ENCODE measurements around the gene HCN1. TPM values are rescaled to one million over a fixed set of nuclear protein-coding genes. Genes with fewer than 3 reads are reported as not detected.

HCN1 gene
- total and polyA plus RNA-seq, 2 donors from 2014 or later = not detected

DNA sequence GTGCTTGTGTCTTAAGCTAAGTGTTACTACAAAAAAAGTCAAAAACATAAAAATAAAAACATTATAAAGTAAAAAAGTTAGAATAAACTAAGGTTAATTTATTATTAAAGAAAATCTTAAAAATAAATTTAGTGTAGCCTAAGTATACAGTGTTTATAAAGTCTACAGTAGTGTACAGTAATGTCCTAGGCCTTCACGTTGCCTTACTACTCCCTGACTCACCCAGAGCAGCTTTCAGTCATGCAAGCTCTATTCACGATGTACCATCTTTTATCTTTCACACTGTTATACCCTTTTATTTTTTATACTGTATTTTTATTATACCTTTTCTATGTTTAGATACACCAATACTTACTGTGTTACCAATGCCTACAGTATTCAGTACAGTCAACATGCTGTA, 288.1 kb downstream of the HCN1 start:
- TF ChIP-seq, protein P1, sequence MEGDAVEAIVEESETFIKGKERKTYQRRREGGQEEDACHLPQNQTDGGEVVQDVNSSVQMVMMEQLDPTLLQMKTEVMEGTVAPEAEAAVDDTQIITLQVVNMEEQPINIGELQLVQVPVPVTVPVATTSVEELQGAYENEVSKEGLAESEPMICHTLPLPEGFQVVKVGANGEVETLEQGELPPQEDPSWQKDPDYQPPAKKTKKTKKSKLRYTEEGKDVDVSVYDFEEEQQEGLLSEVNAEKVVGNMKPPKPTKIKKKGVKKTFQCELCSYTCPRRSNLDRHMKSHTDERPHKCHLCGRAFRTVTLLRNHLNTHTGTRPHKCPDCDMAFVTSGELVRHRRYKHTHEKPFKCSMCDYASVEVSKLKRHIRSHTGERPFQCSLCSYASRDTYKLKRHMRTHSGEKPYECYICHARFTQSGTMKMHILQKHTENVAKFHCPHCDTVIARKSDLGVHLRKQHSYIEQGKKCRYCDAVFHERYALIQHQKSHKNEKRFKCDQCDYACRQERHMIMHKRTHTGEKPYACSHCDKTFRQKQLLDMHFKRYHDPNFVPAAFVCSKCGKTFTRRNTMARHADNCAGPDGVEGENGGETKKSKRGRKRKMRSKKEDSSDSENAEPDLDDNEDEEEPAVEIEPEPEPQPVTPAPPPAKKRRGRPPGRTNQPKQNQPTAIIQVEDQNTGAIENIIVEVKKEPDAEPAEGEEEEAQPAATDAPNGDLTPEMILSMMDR (IDR thresholded peaks at IDR 0.05; ENCODE audit: borderline replicate concordance, extremely low read depth, insufficient read depth) = no peak
- Histone ChIP-seq H3K9me3 (ENCODE audit: control insufficient read depth in 2 of 3, insufficient read depth in 1 of 3, low read length in 3 of 3) (no peaks in the 10 kb centered on the region), H3K4me1 (ENCODE audit: control insufficient read depth in 2 of 3, insufficient read depth in 2 of 3, low read depth in 1 of 3, low read length in 3 of 3) (no peaks in the 10 kb centered on the region), H3K36me3 (ENCODE audit: control insufficient read depth in 2 of 3, insufficient read depth in 3 of 3, low read length in 3 of 3) (no peaks in the 10 kb centered on the region), H3K27ac (ENCODE audit: low read depth in 2 of 2, low read length in 2 of 2) (no peak overlapping the region), H3K9ac (ENCODE audit: low read length in 3 of 3) (no peak overlapping the region), H3K27me3 (ENCODE audit: control insufficient read depth, insufficient read depth, low read length) (no peaks in the 10 kb centered on the region), H3K4me3 (ENCODE audit: low read length in 3 of 3) (no peak overlapping the region)
- intact Hi-C loops (cut with DNase I) = no loop called here
- peak; percentile 56 for FAIRE-seq
- no peak for DNase-seq

DNA sequence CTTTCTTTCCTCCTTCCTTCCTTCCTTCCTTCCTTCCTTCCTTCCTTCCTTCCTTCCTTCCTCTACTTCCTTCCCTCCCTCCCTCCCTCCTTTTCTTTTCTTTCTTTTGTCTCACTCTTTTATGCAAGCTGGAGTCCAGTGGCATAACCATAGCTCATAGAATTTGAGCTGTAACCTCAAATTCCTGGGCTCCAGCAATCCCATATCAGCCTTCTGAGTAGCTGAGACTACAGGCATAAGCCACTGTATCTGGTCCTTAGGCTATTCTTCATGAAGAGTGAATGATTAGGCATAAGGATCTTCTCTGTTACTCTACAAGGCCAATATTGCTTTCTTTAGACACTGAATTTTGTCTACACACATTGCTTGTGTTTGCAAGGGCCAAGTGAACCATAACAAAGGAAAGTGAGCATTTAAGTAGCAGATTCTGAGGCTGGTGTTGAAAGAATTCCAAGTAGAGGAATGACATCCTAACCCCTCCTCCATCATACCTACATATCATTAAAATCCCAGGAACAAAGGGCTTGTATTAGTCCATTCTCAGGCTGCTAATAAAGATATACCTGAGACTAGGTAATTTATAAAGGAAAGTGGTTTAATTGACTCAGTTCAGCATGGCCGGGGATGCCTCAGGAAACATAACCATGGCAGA, 293.2 kb downstream of the HCN1 start:
- H3K4me1 ChIP-seq (ENCODE audit: control insufficient read depth in 2 of 3, insufficient read depth in 2 of 3, low read depth in 1 of 3, low read length in 3 of 3) = no peaks in the 10 kb centered on the region
- TF ChIP-seq, protein P1 (IDR thresholded peaks at IDR 0.05; ENCODE audit: borderline replicate concordance, extremely low read depth, insufficient read depth) = no peak
- DNase-seq (no peak), FAIRE-seq (no peak)
- intact Hi-C loops (cut with DNase I) = no loop called here
- H3K27me3 ChIP-seq (ENCODE audit: control insufficient read depth, insufficient read depth, low read length) = no peaks in the 10 kb centered on the region
- no peak overlapping the region for H3K4me3 ChIP-seq (ENCODE audit: low read length in 3 of 3)
- no peaks in the 10 kb centered on the region for H3K36me3 ChIP-seq (ENCODE audit: control insufficient read depth in 2 of 3, insufficient read depth in 3 of 3, low read length in 3 of 3)
- H3K9ac ChIP-seq (ENCODE audit: low read length in 3 of 3) = no peak overlapping the region
- H3K27ac ChIP-seq (ENCODE audit: low read depth in 2 of 2, low read length in 2 of 2) = no peak overlapping the region
- H3K9me3 ChIP-seq (ENCODE audit: control insufficient read depth in 2 of 3, insufficient read depth in 1 of 3, low read length in 3 of 3) = no peaks in the 10 kb centered on the region

GRCh38 chr5:45399041-45399440, 297.1 kb downstream of the HCN1 start:
- Histone ChIP-seq H3K36me3 (ENCODE audit: control insufficient read depth in 2 of 3, insufficient read depth in 3 of 3, low read length in 3 of 3) (no peaks in the 10 kb centered on the region), H3K27me3 (ENCODE audit: control insufficient read depth, insufficient read depth, low read length) (no peaks in the 10 kb centered on the region), H3K27ac (ENCODE audit: low read depth in 2 of 2, low read length in 2 of 2) (no peak overlapping the region), H3K9ac (ENCODE audit: low read length in 3 of 3) (no peak overlapping the region), H3K4me1 (ENCODE audit: control insufficient read depth in 2 of 3, insufficient read depth in 2 of 3, low read depth in 1 of 3, low read length in 3 of 3) (no peaks in the 10 kb centered on the region), H3K4me3 (ENCODE audit: low read length in 3 of 3) (no peak overlapping the region), H3K9me3 (ENCODE audit: control insufficient read depth in 2 of 3, insufficient read depth in 1 of 3, low read length in 3 of 3) (no peaks in the 10 kb centered on the region)
- FAIRE-seq (no peak), DNase-seq (no peak)
- TF ChIP-seq, protein P1 (IDR thresholded peaks at IDR 0.05; ENCODE audit: borderline replicate concordance, extremely low read depth, insufficient read depth) = no peak
- intact Hi-C loops (cut with DNase I) = no loop called here
